Stimulated activated CD4-positive, alpha-beta T cell treated with anti-CD3 and anti-CD28 coated beads, TNF-alpha, amount 100 ng/mL, for 1 hour (primary cell): ENCODE results near the gene SPRR1A.

Experiments used
- DNase-seq, 3 donors: peaks; one replicate each; pipeline ENCODE4 v3.0.0-alpha.2; 2020; ENCODE audit warnings: low read depth in 3 of 3, low spot score in 1 of 3

SPRR1A gene

GRCh38 chr1:152983743-152984142 is at the start of gene SPRR1A:
SPRR1A (plus strand) TSS chr1:152984081; CDS start chr1:152985231, 1,150 bp downstream.
- DNase-seq: no peak

GRCh38 chr1:152940614-152941013 is 43.3 kb upstream of the SPRR1A start:
- no peak for DNase-seq

GRCh38 chr1:152941037-152941711 is 42.7 kb upstream of the SPRR1A start:
- no peak for DNase-seq

GRCh38 chr1:152942161-152942560 is 41.7 kb upstream of the SPRR1A start:
- DNase-seq: no peak

GRCh38 chr1:152946248-152946647 is 37.6 kb upstream of the SPRR1A start:
- DNase-seq: no peak

- DNase-seq: no peak
These were observed 37.1 kb upstream of the SPRR1A start, which contains the start of gene SPRR5 for GRCh38 chr1:152946651-152947256. SPRR5 (plus strand) TSS chr1:152947206; CDS start chr1:152948555, 1,349 bp downstream.

GRCh38 chr1:152951711-152952110 is 32.2 kb upstream of the SPRR1A start:
- DNase-seq: no peak

GRCh38 chr1:152953761-152954160 is 30.1 kb upstream of the SPRR1A start:
- DNase-seq: no peak

- DNase-seq: no peak
These were observed 29.4 kb upstream of the SPRR1A start for GRCh38 chr1:152954436-152954835.

- no peak for DNase-seq
These were observed 26.3 kb upstream of the SPRR1A start for GRCh38 chr1:152957561-152957960.

GRCh38 chr1:152959273-152959672 is 24.6 kb upstream of the SPRR1A start:
- no peak for DNase-seq

GRCh38 chr1:152959801-152960451 is 24.0 kb upstream of the SPRR1A start:
- no peak for DNase-seq

- DNase-seq: no peak
These were observed 23.3 kb upstream of the SPRR1A start for GRCh38 chr1:152960452-152961044.

GRCh38 chr1:152961226-152961891 is 22.5 kb upstream of the SPRR1A start:
- no peak for DNase-seq

- no peak for DNase-seq
These were observed 20.9 kb upstream of the SPRR1A start for GRCh38 chr1:152962876-152963415.

- DNase-seq: no peak
These were observed 19.3 kb upstream of the SPRR1A start for GRCh38 chr1:152964536-152964935.

- DNase-seq: no peak
These were observed 18.0 kb upstream of the SPRR1A start for GRCh38 chr1:152965853-152966252.

- no peak for DNase-seq
These were observed 16.7 kb upstream of the SPRR1A start for GRCh38 chr1:152967201-152967600.

- no peak for DNase-seq
These were observed 15.6 kb upstream of the SPRR1A start for GRCh38 chr1:152968248-152968647.

- DNase-seq: no peak
These were observed 14.8 kb upstream of the SPRR1A start for GRCh38 chr1:152969036-152969435.

- no peak for DNase-seq
These were observed 13.4 kb upstream of the SPRR1A start, which contains the start of gene SPRR4 for GRCh38 chr1:152970495-152970894. SPRR4 (plus strand) TSS chr1:152970648; CDS start chr1:152971891, 1,243 bp downstream.
